ENCODE measurements around the gene CACTIN. TPM values are rescaled to one million over a fixed set of nuclear protein-coding genes. Genes with fewer than 3 reads are reported as not detected.
A peak's percentile ranks its signal among the peaks of the same experiment; 100 is the strongest.
"Not testable (repeated sequence)": the region's sequence is repeated elsewhere in the genome, so short reads cannot be mapped to it uniquely, and the experiment has no call there.

CACTIN gene
- total RNA-seq, 1 experiment from 2014 or later: 23.0 TPM

DNA sequence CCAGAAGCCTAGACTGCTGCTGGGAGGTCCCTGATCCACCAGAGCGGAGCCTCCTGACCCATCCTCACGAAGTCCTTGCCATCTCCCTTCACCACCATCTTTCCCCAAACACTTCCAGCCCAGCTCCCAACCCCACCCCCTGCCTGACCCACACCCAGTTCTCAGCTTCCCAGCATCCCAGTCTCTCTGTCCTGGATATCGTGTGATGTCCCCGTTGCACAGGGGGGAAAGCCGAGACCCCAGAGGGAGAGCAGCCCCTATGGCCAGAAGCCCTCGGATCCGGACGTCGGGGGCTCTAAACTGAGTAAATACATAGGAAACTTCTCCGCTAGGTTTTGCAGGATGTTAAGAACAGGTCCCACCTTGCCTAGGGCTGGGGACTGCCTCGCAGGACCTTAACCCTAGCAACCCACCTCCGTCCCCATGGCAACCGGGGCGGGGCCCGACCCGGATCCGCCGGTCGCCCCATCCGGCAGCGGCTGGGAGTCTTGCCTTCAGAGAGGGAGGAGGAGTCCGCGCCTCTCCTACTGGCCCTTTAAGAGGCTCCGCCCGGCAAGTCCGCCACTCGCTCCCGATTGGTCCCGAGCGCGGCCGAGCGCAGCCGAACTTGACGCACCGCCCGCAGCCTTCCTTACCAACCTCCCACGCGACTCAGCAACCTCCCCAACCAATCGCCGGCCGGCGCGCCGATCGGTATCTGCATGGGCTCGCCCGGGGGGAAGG, 54.3 kb downstream of the CACTIN start:
- peak; percentile 99 for DNase-seq (ENCODE audit: low spot score)

- DNase-seq (ENCODE audit: low spot score): no peak
These were observed 56.0 kb downstream of the CACTIN start for GRCh38 chr19:3570606-3571011.

- not testable (repeated sequence) for DNase-seq (ENCODE audit: low spot score)
These were observed 56.5 kb downstream of the CACTIN start for GRCh38 chr19:3570042-3570441.

- peak; percentile 96 for DNase-seq (ENCODE audit: low spot score)
These were observed 61.5 kb downstream of the CACTIN start for GRCh38 chr19:3565139-3565538.

DNA sequence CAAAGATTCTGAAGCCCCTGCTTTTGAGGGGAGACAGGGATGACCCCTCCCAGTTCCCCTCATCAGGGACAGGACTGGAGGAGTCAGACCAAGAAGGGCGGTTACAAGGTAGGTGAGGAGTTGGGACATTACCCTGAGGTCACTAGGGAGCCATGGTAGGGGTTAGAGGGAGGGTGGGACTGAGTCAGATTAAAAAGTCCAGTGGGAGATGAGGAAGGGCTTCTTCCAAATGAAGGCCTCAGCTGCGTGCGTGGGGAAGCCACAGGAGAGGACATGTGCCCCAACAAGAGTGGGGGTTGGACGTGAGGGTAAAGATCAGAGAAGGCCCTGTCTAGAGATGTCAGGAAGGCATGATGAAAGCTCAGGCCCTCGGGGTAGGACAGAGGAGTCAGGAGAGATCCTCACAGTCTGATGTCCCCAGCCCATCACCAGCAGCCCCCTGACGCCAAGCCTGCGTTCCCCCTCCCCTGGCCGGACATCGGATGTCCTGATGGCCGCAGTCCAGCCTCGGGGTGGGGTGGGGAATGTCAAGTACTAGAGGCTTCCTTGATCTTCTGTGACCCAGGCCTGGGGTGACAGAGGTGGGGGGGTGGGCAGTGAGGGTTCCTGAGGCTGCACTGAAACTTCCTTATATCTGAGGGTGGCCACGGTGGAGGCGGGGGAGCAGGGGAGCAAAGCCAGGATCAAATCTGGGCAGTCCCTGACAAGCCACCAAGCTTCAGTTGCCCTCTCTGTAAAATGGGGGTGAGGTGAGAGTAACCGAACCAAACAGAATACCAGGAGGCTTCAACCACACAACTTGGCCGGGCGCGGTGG, 62.7 kb downstream of the CACTIN start:
- no peak for DNase-seq (ENCODE audit: low spot score)

Other genes with a start within 250 kb of the CACTIN start
- not detected in 2 replicates for gene SMIM24, start 146.3 kb downstream of the CACTIN start, total RNA-seq (2014; rRNA removed; shearing (Covaris generic))
- not detected in 2 replicates for gene SMIM44, start 143.3 kb downstream of the CACTIN start, total RNA-seq (2014; rRNA removed; shearing (Covaris generic))
- gene DOHH, start 126.1 kb downstream of the CACTIN start, total RNA-seq (2014; rRNA removed; shearing (Covaris generic)): 18.0 and 27.3 TPM in 2 replicates
- 44.4 and 46.2 TPM in 2 replicates for gene FZR1, start 120.5 kb downstream of the CACTIN start, total RNA-seq (2014; rRNA removed; shearing (Covaris generic))
- gene TEKTIP1, start 87.6 kb downstream of the CACTIN start, total RNA-seq (2014; rRNA removed; shearing (Covaris generic)): not detected in 2 replicates
- gene MFSD12, start 69.2 kb downstream of the CACTIN start, total RNA-seq (2014; rRNA removed; shearing (Covaris generic)): 152 and 169 TPM in 2 replicates
- gene HMG20B, start 53.8 kb downstream of the CACTIN start, total RNA-seq (2014; rRNA removed; shearing (Covaris generic)): 224 and 260 TPM in 2 replicates
- gene GIPC3, start 41.3 kb downstream of the CACTIN start, total RNA-seq (2014; rRNA removed; shearing (Covaris generic)): 0.07 TPM in 1 of 2 replicates, not detected in the other
- 3.4 and 7.4 TPM in 2 replicates for gene TBXA2R, start 19.9 kb downstream of the CACTIN start, total RNA-seq (2014; rRNA removed; shearing (Covaris generic))
- 18.8 and 21.4 TPM in 2 replicates for gene PIP5K1C, start 73.7 kb upstream of the CACTIN start, total RNA-seq (2014; rRNA removed; shearing (Covaris generic))
- gene TJP3, start 81.6 kb upstream of the CACTIN start, total RNA-seq (2014; rRNA removed; shearing (Covaris generic)): 0.93 and 0.98 TPM in 2 replicates
- gene APBA3, start 134.9 kb upstream of the CACTIN start, total RNA-seq (2014; rRNA removed; shearing (Covaris generic)): 22.2 and 28.7 TPM in 2 replicates
- gene MRPL54, start 135.9 kb upstream of the CACTIN start, total RNA-seq (2014; rRNA removed; shearing (Covaris generic)): 74.4 and 95.3 TPM in 2 replicates
- gene RAX2, start 145.4 kb upstream of the CACTIN start, total RNA-seq (2014; rRNA removed; shearing (Covaris generic)): not detected in 2 replicates
- gene MATK, start 159.6 kb upstream of the CACTIN start, total RNA-seq (2014; rRNA removed; shearing (Covaris generic)): 0.05 and 0.78 TPM in 2 replicates
- not detected in 2 replicates for gene ZFR2, start 242.2 kb upstream of the CACTIN start, total RNA-seq (2014; rRNA removed; shearing (Covaris generic))